Upper lobe of left lung (tissue), 6 donors: ENCODE measurements around the gene DDX27. TPM values are rescaled to one million over a fixed set of nuclear protein-coding genes. Genes with fewer than 3 reads are reported as not detected.

Experiments
- ATAC-seq, 2 donors: fragments of 200-7000 bp; cut with Tn5 transposase; one replicate each; pipeline ENCODE4 v1.9.1; 2022; ENCODE audit warnings: mild to moderate bottlenecking in 2 of 2, moderate library complexity in 2 of 2; ENCODE audit not compliant: low FRiP score in 2 of 2
- DNase-seq, 2 donors: peaks; one replicate each; pipeline ENCODE4 v3.0.0-alpha.2; 2019 to 2020
- H3K27ac ChIP-seq, 4 donors: fragments of 200-600 bp; sonication (generic); one replicate each; pipeline ENCODE4 v1.5.1; 2016 to 2019
- H3K27me3 ChIP-seq, 4 donors: fragments of 200-600 bp; sonication (generic); one replicate each; pipeline ENCODE4 v1.5.1; 2017 to 2019
- H3K36me3 ChIP-seq, 4 donors: fragments of 200-600 bp; sonication (generic); one replicate each; pipeline ENCODE4 v1.5.1; 2016 to 2019
- H3K4me1 ChIP-seq, 4 donors: fragments of 200-600 bp; sonication (generic); one replicate each; pipeline ENCODE4 v1.5.1; 2018 to 2019
- H3K4me3 ChIP-seq, 4 donors: fragments of 200-600 bp; sonication (generic); one replicate each; pipeline ENCODE4 v1.5.1; 2017 to 2019; ENCODE audit warnings: mild to moderate bottlenecking in 2 of 4, moderate library complexity in 1 of 4
- H3K9me3 ChIP-seq, 4 donors: fragments of 200-600 bp; sonication (generic); one replicate each; pipeline ENCODE4 v1.5.1; 2018 to 2019
- EP300 ChIP-seq, 4 donors: sonication (generic); formaldehyde crosslinking; IDR thresholded peaks; one replicate each; pipeline ENCODE4 v1.5.1; 2017; ENCODE audit warnings: antibody characterized with exemption in 4 of 4, control low read depth in 2 of 4
- POLR2A ChIP-seq, 4 donors: fragments of 450-650 bp; IDR thresholded peaks; one replicate each; pipeline ENCODE4 v1.5.1; 2016 to 2017; ENCODE audit warnings: antibody characterized with exemption in 4 of 4, mild to moderate bottlenecking in 2 of 4
- POLR2AphosphoS5 ChIP-seq, 2 donors: sonication (generic); formaldehyde crosslinking; IDR thresholded peaks; one replicate each; pipeline ENCODE4 v1.5.1; 2017; ENCODE audit warnings: antibody characterized with exemption in 2 of 2
- WGBS, 2 donors: methylation state at CpG; one replicate each; pipeline ENCODE4 v1.1.5; 2017 to 2018; 5-methylcytosine and 5-hydroxymethylcytosine counted together
- total RNA-seq, 6 donors: library from RNA; depleted of rRNA in 4 of 6; stranded (reverse); fragments of >200 nt in 4 of 6; gene quantifications; one replicate each; pipeline versions ENCODE4 v1.1.0 to v1.2.1, GENCODE V29; 2016 to 2021
- TF ChIP-seq, protein P1 (sequence below), 6 experiments: fragments of 450-650 bp in 4 of 6; fragments of 200-600 bp in 2 of 6; sonication (generic) in 2 of 6; IDR thresholded peaks; one replicate each; pipeline ENCODE4 v1.5.1; 2016 to 2019; ENCODE audit warnings: antibody characterized with exemption in 6 of 6
- donor health status: DM: no; HTN: no; CAD: no; lungs with moderate emphysema.
- donor health status: DM: no; HTN: yes; CAD: no; lungs with severe emphysema.

DDX27 gene, protein sequence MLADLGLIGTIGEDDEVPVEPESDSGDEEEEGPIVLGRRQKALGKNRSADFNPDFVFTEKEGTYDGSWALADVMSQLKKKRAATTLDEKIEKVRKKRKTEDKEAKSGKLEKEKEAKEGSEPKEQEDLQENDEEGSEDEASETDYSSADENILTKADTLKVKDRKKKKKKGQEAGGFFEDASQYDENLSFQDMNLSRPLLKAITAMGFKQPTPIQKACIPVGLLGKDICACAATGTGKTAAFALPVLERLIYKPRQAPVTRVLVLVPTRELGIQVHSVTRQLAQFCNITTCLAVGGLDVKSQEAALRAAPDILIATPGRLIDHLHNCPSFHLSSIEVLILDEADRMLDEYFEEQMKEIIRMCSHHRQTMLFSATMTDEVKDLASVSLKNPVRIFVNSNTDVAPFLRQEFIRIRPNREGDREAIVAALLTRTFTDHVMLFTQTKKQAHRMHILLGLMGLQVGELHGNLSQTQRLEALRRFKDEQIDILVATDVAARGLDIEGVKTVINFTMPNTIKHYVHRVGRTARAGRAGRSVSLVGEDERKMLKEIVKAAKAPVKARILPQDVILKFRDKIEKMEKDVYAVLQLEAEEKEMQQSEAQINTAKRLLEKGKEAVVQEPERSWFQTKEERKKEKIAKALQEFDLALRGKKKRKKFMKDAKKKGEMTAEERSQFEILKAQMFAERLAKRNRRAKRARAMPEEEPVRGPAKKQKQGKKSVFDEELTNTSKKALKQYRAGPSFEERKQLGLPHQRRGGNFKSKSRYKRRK
- 10 to 100 TPM; 26.7 to 43.0 (median 31.0) TPM for total RNA-seq

DNA sequence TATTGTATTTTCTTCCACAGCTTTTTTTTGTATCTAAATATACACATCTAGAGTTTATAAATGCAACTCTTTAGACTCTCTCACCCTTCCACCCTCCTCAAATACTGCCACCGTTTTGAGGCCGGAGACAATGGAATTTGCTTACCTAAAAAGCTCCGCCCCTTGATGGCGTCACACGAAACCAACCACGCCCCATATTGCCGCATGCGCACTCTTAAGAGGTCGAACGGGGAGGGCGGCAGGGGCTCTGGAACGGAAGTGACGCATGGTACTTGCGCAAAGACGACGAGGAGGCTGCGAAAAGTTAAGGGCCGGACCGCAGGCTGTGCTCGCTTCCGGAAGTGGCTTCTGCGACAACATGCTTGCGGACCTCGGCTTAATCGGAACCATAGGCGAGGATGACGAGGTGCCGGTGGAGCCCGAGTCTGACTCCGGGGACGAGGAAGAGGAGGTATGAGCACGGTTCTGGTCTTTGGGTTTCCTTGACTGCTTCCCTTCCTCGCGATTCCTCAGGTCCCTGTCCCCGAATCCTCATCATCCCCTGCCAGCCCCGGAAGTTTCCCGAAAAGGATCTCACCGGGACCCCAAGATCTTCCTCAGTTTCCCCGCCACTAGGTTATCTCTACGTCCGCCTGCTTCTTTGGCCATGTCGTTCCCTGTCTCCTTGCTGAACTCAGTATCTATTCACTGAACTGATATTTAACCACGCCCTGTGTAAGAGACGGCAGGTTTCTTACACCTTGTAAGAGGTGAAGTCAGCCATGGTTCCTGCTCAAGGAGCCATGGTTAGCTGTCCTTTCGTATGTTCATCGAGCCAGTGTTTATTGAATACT is at the start of gene DDX27:
Gene DDX27 (plus strand): TSS at position 326 of the 833 bp plus-strand sequence. CDS start 33 bp downstream, at position 359.
- peak; percentile 86 to 98 for DNase-seq
- Histone ChIP-seq H3K9me3 (no peaks in the 10 kb centered on the region), H3K4me1 (peaks cover 11 to 28% (median 20%) of the 10 kb centered on the region in 4 donors), H3K27ac (peak within 1 kb of the TSS; percentile 87 to 94 (median 90)), H3K27me3 (no peaks in the 10 kb centered on the region), H3K4me3 (peak within 1 kb of the TSS; percentile 61 to 85 (median 81)), H3K36me3 (peaks cover 17 to 31% (median 24%) of the 10 kb centered on the region in 4 donors)
- peak in 3 of 4 donors; percentile 63 to 91 (median 64) for TF ChIP-seq POLR2A (IDR thresholded peaks at IDR 0.05)
- TF ChIP-seq EP300 (IDR thresholded peaks at IDR 0.05), result peak in 3 of 4 donors; percentile 16 to 90 (median 33)
- TF ChIP-seq, protein P1, sequence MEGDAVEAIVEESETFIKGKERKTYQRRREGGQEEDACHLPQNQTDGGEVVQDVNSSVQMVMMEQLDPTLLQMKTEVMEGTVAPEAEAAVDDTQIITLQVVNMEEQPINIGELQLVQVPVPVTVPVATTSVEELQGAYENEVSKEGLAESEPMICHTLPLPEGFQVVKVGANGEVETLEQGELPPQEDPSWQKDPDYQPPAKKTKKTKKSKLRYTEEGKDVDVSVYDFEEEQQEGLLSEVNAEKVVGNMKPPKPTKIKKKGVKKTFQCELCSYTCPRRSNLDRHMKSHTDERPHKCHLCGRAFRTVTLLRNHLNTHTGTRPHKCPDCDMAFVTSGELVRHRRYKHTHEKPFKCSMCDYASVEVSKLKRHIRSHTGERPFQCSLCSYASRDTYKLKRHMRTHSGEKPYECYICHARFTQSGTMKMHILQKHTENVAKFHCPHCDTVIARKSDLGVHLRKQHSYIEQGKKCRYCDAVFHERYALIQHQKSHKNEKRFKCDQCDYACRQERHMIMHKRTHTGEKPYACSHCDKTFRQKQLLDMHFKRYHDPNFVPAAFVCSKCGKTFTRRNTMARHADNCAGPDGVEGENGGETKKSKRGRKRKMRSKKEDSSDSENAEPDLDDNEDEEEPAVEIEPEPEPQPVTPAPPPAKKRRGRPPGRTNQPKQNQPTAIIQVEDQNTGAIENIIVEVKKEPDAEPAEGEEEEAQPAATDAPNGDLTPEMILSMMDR (IDR thresholded peaks at IDR 0.05), result no peak
- peak; percentile 96 for TF ChIP-seq POLR2AphosphoS5 (IDR thresholded peaks at IDR 0.05)
- peak; percentile 94 to 98 for ATAC-seq
- WGBS, 2 donors, result 0 to 2% methylated on average over 30 to 46 of the region's 46 CpGs

DNA sequence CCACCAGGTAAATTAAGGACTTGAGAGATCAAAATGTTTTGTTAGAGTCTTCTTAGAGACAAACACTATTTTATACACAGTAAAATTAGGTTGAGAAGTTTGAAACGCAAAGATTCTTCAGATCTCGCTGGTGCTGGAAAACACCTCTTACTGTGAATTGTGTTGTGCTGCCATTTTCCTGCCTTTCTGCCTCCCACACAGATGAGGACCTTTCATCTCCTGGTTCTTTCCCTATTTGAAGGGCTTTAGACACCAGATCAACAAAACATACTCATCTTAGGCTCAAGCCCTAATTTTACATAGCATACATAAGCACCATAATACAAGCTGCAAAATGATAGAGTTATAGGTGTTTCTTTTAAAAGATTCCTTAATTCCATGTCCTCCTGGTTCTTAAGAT is 49.7 kb upstream of the DDX27 start:
- TF ChIP-seq POLR2A (IDR thresholded peaks at IDR 0.05) (no peak), EP300 (IDR thresholded peaks at IDR 0.05) (no peak), POLR2AphosphoS5 (IDR thresholded peaks at IDR 0.05) (no peak)
- TF ChIP-seq, protein P1 (IDR thresholded peaks at IDR 0.05), result no peak
- Histone ChIP-seq H3K4me3 (no peak overlapping the region), H3K36me3 (peaks cover 0 to 47% (median 14%) of the 10 kb centered on the region in 4 donors), H3K27me3 (no peaks in the 10 kb centered on the region), H3K27ac (no peak overlapping the region), H3K9me3 (no peaks in the 10 kb centered on the region), H3K4me1 (peaks cover 20 to 29% (median 26%) of the 10 kb centered on the region in 4 donors)
- ATAC-seq, result no peak
- WGBS, 2 donors, result 71 to 86% methylated on average over 2 of the region's 2 CpGs
- DNase-seq, result no peak

DNA sequence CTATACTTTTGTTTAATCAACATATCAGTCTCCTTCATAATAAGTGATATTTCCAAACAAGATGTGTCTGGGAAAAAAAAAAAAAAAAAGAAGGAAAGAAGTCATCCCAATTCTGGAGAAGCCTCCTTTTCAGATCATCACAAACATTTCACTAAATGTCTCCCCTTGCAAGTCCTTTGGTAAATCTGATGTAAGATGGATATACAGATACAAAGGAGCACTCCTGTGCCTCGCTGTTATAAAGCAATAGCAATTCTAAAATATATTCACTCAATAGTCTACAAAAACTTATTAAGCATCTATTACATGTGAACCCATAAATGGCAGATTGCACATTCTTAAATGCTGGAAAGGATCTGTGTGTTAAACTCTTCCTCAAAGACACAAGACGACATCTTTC is 48.5 kb upstream of the DDX27 start:
- peaks cover 20 to 29% (median 26%) of the 10 kb centered on the region in 4 donors for H3K4me1 ChIP-seq
- H3K9me3 ChIP-seq, result no peaks in the 10 kb centered on the region
- 93 to 95% methylated on average over 2 of the region's 2 CpGs for WGBS, 2 donors
- DNase-seq (no peak), ATAC-seq (no peak)
- TF ChIP-seq, protein P1 (IDR thresholded peaks at IDR 0.05), result no peak
- no peak for TF ChIP-seq POLR2A (IDR thresholded peaks at IDR 0.05)
- no peak overlapping the region for H3K4me3 ChIP-seq
- H3K27ac ChIP-seq, result no peak overlapping the region
- peaks cover 0 to 36% (median 6%) of the 10 kb centered on the region in 4 donors for H3K36me3 ChIP-seq
- no peaks in the 10 kb centered on the region for H3K27me3 ChIP-seq

DNA sequence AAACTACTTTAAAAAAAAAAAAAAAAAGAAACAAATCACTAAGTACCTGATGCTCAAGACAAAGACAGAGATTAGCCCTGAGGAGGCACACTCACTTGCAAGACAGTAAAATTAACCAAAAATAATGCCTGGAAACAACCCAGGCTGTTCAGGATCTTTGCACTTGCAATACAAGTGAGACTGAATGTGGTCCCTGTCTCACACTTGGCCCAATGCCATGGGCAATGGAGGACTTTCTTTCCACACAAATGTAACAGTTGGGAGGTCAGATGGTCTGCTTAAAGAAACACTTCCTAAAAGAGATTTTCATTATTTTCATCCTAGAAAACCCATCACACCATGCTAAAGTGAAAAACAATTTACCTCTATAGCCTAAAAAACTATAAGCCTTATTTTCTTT is 47.3 kb upstream of the DDX27 start:
- no peak for ATAC-seq

More for the DNA sequence above, 47.3 kb upstream of the DDX27 start:
- no peak for DNase-seq
- Histone ChIP-seq H3K36me3 (peaks cover 0 to 32% (median 5%) of the 10 kb centered on the region in 4 donors), H3K27me3 (no peaks in the 10 kb centered on the region), H3K9me3 (no peaks in the 10 kb centered on the region), H3K4me3 (no peak overlapping the region), H3K27ac (no peak overlapping the region), H3K4me1 (peaks cover 14 to 26% (median 21%) of the 10 kb centered on the region in 4 donors)
- TF ChIP-seq, protein P1 (IDR thresholded peaks at IDR 0.05), result no peak
- no peak for TF ChIP-seq EP300 (IDR thresholded peaks at IDR 0.05)
- no peak for TF ChIP-seq POLR2AphosphoS5 (IDR thresholded peaks at IDR 0.05)
- TF ChIP-seq POLR2A (IDR thresholded peaks at IDR 0.05), result no peak
